ENCODE results near the gene GALM.
"Not testable (repeated sequence)": the region's sequence is repeated elsewhere in the genome, so short reads cannot be mapped to it uniquely, and the experiment has no call there.

Gene GALM

DNA sequence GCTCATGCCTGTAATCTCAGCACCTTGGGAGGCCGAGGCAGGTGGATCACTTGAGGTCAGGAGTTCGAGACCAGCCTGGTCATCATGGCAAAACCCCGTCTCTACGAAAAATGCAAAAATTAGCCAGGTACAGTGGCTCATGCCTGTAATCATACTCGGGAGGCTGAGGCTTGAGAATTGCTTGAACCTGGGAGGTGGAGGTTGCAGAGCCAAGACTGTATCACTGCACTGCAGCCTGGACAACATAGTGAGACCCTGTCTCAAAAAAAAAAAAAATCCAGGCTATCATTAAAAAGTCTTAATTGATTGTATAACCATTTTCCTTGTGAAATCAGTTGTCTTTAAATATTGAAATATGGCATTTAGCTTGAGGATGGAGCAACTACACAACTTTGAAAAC, 15.0 kb downstream of the GALM start:
- DNase-seq (ENCODE audit: low read depth in 2 of 2), result not testable (repeated sequence)

DNA sequence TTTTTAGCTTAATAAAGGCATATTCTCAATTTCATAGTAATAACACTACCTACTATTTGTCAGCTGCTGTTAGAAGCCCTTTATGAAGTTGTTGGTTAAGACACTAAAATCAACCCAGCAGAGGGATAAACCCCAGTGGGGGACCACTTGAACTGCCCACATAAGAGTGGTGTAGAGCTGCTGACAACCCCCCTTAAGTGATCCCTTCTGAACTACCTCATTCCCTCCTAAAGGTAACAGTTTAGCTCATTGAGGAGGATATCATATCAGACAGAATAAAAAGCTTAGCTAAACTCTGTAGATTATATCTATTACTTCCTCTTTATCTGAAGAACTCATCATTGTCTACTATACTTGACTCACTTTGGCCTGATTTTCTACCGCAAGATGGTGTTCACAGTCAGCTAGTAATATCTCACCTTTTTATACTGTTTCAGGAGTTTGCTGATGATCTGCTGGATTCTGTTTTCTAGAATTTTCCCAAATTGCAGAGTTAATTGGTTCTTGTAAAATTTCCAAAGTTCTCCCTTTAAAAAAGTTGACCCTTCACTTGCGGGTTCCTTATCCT, 16.2 kb downstream of the GALM start:
- no peak for DNase-seq (ENCODE audit: low read depth in 2 of 2)

DNA sequence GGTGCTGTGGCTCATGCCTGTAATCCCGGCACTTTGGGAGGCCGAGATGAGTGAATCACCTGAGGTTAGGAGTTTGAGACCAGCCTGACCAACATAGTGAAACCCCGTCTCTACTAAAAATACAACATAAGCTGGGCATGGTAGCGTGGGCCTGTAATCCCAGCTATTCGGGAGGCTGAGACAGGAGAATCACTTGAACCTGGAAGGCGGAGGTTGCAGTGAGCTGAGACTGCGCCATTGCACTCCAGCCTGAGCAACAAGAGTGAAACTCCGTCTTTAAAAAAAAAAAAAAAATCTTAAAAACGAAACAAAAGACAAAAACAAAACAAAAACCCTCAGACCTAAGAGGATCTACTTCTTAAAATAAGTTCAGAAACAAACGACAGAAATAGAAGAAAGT, 16.7 kb downstream of the GALM start:
- DNase-seq (ENCODE audit: low read depth in 2 of 2), result not testable (repeated sequence)

DNA sequence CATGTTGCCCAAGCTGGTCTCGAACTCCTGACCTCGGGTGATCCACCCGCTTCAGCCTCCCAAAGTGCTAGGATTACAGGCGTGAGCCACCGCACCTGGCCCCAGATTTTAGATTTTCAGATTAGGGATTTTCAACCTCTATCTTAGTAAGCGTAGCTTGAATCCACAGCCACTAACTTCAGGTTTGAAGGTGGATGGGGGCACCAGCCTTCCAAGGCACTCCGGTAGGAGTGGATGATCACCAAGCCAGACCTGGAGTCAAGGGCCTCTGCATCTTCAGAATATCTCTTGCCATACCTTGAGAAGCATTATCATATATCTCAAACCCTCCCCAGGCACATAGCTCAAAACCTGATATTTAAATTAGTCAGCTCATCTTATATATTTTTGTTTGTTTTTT, 17.9 kb downstream of the GALM start:
- DNase-seq (ENCODE audit: low read depth in 2 of 2), result no peak

DNA sequence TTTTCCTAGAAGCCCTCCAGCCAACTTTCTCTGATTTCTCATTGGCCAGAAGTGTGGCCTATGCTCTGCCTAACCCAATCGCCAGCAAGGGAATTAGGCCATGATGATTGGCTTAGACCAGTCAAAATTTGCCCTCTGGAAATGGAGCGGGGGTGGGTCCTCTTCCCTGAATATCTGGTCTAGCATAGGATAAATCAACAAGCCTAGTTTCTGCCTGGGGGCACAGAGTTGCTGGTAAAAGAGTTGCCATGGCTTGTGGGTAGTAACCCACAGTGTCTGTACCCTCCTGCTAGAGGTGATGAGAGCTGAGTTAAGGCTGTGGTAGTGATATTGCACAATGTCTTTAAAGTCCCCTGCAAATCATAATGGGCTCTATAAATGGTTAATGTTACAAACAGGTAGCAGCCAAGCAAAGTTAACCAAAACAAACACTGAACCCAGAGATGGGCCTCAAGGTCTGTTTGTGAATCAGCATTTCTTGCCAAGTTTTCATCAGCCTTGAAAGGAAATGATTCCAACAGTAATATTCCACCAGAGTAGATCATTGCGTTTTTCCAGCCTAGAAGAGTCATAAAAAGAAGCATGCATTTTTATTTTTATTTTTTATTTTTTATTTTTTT, 19.3 kb downstream of the GALM start:
- no peak for DNase-seq (ENCODE audit: low read depth in 2 of 2)

DNA sequence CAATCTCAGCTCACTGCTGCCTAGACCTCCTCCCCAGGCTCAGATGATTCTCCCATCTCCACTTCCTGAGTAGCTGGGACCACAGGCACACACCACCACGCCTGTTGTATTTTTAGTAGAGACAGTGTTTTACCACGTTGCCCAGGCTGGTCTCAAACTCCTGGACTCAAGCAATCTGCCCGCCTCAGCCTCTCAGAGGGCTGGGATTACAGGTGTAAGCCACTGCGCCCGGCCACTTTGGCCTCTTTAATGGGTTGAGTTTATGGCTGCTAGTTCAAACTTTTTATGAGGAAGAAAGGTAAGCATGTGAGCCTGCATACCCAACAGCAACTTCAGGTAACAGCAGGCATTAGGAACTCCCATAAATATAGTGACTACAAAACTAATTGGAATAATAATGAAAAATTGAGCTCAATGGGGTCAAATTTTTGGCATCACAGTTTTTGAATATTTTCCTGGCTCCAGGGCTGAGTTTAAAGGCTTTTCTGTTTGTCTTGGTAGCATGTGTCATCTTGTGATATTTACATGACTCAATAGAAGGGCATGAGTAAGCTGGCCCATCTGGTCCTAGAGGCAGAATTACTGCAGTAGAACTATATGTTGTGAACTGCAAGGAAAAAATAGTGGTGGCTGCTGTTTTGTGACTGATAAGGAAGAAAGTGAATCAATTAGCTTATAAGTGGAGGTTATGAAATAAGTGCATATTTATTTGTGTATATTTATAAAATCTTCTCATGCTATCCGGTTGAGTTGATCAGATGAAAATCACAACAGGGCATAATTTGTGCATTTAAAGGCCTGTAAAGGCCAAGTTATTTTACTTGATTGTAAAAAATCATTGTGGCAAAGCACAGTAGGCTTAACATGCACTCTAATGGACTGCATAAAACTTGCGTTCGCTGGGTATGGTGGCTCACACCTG, 24.8 kb downstream of the GALM start:
- no peak for DNase-seq (ENCODE audit: low read depth in 2 of 2)

DNA sequence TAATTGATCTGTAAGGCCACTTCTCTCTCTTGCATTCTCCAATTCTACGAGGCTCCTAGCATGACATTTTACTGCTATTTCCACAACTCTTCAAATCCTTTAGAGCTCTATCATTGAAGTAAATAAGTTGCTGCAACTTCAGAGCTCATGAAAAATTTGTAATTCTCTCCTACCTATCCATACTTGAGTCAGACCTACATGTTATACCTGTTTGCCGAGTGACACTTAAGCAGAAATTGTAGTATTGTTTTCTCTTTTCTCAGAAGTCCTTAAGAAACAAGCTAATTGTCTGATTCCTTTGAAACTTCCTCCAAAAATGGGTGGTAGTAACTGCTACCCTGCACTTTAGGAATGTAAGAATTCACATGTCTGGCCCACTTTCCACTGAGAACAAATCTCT, 26.1 kb downstream of the GALM start:
- no peak for DNase-seq (ENCODE audit: low read depth in 2 of 2)

DNA sequence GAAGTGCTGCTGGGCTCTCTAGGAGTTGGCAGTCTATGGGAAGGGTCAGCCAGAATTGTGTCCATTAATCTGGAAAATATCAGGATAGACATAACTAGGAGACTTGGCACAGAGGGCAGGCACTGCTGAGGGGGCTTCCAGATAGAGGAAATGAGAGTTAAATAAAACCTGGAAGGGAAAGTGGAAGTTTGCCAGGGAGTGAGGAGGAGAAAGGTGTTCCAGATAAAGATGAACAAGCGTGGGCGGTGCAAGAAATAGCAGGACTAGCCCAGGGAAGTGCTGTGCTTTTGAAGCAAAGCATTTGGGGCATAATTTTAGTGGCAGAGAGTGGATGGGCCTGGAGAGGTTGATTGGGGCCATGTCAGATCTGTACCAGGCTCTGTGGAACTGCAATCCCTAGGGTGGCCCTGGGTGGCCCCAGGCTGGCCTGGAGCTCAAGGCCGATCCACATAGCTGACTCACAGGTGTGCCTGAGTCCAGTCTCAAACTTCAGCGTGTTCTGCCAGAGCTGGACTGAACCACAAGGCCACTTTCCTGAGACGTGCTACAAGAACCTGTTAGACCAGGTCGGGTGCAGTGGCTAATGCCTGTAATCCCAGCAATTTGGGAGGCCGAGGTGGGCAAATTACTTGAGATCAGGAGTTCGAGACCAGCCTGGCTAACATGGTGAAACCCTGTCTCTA, 26.9 kb downstream of the GALM start:
- DNase-seq (ENCODE audit: low read depth in 2 of 2), result no peak

DNA sequence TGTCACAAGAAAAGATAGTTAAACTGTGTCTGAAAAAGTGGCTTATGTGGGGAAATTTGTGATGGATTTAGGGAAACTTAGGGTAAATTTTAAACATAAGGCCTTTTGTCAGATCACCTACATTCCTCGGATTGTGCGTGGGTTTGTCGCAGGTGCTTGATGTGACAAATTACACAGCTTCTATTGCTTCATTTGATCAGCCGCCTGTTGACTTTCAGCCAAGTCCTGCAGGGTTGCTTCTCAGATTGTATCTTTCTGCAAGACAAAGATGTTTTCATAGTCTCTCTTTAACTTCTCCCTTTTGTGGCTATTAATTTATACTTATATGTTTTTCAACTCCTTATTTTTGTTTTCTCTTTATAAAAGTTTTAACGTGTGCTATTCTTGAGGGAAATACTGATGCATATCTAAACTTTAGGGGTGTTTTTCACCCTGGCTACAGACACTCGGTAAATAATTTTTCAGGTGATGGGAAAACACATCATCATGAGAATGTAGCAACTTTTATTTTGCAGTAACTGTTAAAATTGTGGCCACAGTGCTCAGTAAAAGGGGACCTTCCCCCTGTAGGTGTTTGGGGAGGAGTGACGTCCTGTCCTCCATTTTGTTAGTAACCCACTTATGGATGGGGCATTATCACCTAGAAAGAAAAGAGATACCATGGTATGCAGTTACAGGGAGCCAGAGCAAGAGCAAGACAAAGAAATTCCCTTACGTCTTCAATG, 31.4 kb downstream of the GALM start:
- no peak for DNase-seq (ENCODE audit: low read depth in 2 of 2)

DNA sequence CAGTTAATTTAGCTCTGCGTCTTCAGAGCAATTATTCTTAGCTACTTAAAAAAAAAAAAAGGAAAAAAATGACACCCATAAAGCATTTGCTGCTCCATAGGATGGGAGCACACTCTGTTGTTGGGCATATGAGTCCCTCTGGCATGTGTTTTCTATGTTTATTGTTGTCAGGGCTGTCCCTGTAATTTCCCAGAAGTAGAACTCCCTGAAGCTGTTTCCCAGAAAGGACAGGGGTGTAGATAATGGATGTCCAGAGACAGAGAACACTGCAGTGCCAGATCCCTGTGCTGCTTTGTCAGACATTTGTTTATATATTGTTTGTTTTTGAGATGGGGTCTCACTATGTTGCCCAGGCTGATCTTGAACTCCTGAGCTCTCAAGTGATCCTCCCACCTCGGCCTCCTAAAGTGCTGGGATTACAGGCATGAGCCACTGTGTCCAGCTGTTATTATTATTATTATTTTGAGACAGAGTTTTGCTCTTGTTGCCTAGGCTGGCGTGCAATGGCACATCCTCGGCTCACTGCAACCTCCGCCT, 32.6 kb downstream of the GALM start:
- DNase-seq (ENCODE audit: low read depth in 2 of 2), result no peak

DNA sequence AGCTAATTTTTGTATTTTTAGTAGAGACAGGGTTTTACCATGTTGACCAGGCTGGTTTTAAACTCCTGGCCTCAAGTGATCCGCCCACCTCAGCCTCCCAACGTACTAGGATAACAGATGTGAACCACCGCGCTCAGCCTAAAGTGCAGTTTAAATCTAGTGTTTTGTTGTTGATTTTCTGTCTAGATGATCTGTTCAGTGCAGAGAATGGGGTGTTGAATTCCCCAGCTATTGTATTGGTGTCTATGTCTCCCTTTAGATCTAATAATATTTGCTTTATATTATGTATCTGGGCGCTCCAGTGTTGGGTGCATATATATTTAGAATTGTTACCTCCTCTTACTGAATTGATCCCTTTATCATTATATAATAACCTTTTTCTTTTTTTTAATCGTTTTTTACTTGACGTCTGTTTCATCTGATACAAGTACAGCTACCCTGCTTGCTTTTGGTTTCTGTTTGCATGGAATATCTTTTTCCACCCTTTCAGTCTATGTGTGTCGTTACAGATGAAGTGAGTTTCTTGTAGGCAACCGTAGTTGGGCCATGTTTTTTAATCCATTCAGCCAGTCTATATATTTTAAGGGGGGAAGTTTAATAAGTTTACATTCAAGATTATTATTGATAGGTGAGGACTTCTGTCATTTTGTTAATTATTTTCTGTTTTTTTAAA, 34.3 kb downstream of the GALM start:
- no peak for DNase-seq (ENCODE audit: low read depth in 2 of 2)

DNA sequence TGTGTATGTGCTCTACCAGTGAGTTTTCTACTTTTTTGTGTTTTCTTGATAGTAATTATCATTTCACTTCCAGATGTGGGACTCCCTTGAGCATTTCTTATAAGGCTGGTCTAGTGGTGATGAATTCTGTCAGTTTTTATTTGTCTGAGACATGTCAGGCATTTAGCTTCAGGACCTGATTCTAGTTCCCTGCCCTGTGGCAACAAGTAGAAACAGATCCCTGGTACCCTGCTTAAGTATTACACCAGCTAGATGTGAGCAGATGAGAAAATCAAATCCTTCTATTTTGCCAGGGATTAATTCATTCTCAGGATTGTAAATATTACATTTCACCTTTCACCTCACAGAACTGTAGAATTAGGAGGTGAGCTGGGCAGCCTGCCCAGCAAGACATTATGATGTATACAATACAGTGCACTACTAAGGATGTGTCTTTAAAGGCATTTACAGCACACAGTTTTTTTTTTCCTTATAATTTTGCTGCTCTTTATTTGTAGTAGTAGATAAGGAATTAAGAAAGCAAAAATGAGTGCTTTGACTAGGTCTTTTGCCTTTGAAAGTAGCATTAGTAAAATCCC, 35.1 kb downstream of the GALM start:
- no peak for DNase-seq (ENCODE audit: low read depth in 2 of 2)

DNA sequence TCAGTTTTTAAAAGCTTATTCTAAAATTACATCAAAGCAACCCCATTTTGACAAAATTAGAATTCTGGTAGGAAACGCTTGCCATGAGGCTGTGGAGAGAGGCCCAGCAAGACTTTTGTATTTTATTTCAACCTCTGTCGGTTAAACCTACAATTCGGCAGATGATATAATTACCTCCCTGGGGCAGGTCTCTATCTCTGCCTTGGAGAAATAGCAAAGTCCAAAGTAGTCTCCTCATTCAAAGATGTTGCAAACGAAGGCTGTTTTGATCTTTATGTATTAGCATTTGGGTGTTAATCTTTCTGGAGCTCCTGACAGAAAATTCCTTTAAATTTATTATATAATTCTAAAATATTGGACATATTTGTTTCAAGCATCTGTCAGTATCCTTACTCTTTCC, 35.6 kb downstream of the GALM start:
- no peak for DNase-seq (ENCODE audit: low read depth in 2 of 2)

DNA sequence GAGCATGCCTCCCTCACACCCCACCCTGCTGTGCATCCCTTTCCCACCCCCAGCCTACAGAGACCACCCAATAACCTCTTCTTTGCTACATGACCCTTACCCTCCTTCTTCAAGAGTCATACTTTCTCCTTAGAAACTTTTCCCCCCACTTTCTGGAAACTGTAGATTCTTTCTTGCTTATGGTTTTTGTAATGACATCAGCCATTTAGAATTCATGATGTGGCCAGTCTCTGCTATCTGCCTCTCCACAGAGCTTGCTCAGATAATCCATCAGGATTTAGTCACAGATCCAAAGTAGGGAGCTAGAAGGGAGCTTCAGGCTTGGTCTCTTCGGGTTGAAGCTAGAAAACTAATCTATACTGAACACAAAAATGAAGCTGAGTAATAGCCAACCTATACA, 36.5 kb downstream of the GALM start:
- no peak for DNase-seq (ENCODE audit: low read depth in 2 of 2)

DNA sequence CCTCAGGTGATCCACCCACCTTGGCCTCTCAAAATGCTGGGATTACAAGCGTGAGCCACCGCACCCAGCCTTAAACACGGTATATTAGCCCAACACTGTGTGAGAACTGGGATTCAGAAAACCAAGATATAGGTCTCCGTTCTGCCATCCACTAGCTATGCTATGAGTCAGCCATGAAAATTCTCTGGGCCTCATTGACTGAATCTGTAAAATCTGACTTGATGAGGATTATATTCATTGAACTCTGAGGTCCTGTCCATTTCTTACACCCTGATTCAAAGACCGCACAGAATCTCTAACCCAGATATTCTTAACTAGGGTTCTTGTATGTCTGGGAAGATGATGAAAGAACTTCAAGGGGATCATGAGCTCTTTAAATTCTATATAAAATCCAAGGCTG, 37.4 kb downstream of the GALM start:
- not testable (repeated sequence) for DNase-seq (ENCODE audit: low read depth in 2 of 2)

DNA sequence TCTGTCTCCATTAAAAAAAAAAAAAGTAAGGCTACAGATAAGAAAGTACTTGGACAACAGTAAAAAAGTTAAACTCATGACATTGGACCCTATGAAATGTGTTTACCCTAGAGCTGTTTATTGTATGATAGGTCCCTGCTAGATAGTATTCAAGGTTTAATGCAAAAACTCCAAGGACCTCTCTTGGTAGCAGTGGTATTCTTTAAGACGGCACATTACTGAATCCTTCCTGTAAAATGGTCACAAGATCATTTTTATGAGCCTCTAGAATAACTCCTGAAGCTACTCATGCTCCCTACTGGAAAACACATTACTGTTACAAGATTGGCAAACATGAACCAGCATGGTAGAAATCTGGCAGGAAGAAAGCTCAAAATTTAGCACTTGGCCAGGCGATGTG, 38.8 kb downstream of the GALM start:
- no peak for DNase-seq (ENCODE audit: low read depth in 2 of 2)

DNA sequence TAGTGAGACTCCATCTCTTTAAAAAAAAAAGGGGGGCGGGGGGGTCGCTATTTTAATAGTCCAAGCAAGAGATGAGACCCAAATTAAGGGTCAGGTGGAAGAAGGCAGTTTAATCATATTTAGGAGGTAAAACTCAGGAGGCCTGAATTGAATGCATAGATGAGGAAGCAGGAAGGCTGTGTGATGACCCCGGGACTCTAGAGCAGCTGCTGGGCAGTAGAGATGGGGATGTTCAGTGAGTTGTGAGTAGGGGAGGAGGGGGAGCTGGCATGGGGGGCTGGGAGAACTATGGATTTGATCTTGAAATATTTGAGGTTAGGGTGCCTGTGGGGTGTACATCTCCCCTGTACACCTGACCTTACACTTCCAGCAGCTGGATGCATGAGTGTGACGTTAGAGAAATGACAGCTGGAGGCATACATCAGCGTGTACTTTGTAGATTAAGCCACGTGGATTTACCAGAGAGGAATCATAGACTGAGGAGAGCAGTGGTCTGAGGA, 41.0 kb downstream of the GALM start:
- DNase-seq (ENCODE audit: low read depth in 2 of 2), result no peak

DNA sequence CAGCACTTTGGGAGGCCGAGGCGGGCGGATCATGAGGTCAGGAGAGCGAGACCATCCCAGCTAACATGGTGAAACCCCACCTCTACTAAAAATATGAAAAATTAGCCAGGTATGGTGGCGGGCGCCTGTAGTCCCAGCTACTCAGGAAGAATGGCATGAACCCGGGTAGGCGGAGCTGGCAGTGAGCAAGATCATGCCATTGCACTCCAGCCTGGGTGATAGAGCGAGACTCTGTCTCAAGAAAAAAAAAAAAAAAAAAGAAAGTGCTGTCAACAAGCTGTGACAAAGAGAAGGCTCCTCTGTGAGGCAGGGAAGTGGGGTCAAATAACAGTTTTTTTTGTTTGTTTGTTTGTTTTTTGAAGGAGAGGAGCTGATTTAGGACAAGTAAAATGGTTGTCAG, 42.6 kb downstream of the GALM start:
- not testable (repeated sequence) for DNase-seq (ENCODE audit: low read depth in 2 of 2)

DNA sequence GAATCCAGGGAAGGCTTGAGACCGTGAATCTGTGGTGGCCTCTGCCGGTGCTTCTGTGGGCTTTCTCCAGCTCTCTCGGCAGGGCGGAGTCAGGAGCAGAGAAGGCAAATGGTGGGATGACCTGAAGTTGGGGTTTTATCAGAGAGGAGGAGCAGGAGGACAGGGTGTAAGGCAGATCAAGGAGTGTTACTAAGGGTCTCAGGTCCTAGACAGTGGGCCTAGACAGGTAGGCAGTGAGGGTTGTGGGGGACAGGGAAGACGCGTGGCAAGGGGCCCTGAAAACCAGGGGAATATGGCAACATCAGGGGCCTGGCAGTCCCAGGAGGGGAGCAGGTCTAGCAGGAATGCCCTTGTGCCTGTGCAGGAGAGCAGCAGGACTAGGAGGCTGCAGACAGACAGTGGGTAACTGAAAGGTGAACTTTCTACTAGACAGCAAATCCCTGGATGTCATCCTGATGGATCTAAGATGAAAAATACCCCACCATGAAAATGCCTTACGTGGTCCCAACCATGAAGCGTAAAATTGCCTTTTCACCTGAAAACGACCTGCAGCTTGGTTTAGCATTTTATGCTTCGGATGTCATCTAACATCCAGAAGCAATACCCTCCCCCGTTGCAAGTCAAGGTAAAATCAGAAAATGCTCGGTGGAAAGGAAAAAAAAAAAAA, 43.1 kb downstream of the GALM start:
- DNase-seq (ENCODE audit: low read depth in 2 of 2), result no peak
